ENCODE results near the gene IFI30. TPM values are rescaled to one million over a fixed set of nuclear protein-coding genes. Genes with fewer than 3 reads are reported as not detected.

The IFI30 gene
- total and polyA plus RNA-seq, 2 experiments from 2014 or later = 27.4 to 34.4 TPM

DNA sequence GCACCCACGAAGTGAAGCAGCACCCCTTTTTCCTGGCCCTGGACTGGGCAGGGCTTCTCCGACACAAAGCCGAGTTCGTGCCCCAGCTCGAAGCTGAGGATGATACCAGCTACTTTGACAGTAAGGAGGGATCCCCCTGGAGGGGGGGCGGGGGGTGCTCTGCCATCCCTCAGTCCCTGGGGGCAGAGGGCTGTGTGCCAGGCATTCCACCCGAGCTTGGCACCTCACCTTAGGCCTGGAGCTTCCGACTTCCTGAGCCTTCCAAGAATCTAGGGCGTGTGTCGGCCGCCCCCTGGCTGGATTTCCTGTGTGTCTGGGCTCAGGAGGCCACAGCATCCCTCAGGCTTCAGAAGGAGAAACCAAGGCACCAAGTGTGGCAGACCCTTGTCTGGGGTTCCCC is 36.4 kb upstream of the IFI30 start:
- no peaks in the 10 kb centered on the region for H3K9me2 ChIP-seq (ENCODE audit: insufficient read depth)
- Mint-ChIP-seq H3K36me3 (ENCODE audit: low read depth) (peaks cover 30% of the 10 kb centered on the region), H3K9me3 (no peaks in the 10 kb centered on the region; the same call in 2 of the 3 replicates), H3K4me1 (no peaks in the 10 kb centered on the region), H3K4me3 (no peak overlapping the region), H3K27me3 (ENCODE audit: insufficient read depth, low read depth, poor library complexity) (peaks cover 4% of the 10 kb centered on the region), H3K27ac (no peak overlapping the region)
- peaks cover 6% of the 10 kb centered on the region; the same call in 1 of the 2 replicates for H3K36me3 ChIP-seq (ENCODE audit: insufficient read depth)
- no peaks in the 10 kb centered on the region for H3F3A ChIP-seq (replicated peaks; ENCODE audit: low read depth)
- ATAC-seq (no peak), DNase-seq (ENCODE audit: low spot score) (no peak)
- H3K4me1 ChIP-seq (ENCODE audit: insufficient read depth) = no peaks in the 10 kb centered on the region
- H3K4me2 ChIP-seq = no peak overlapping the region
- H2AFZ ChIP-seq = no peak overlapping the region
- H3K27ac ChIP-seq (ENCODE audit: low read depth) = no peak overlapping the region
- no peaks in the 10 kb centered on the region for H3K27me3 ChIP-seq (ENCODE audit: insufficient read depth)
- H4K20me1 ChIP-seq (replicated peaks; ENCODE audit: insufficient read depth) = peaks cover 8% of the 10 kb centered on the region; the same call in 1 of the 2 replicates
- H3K4me3 ChIP-seq = no peak overlapping the region
- H3K79me2 ChIP-seq (replicated peaks; ENCODE audit: insufficient read depth) = no peaks in the 10 kb centered on the region
- TF ChIP-seq ZNF114 (CRISPR knock-in tag; IDR thresholded peaks at IDR 0.05) = no peak
- no peak for TF ChIP-seq ZNF331 (CRISPR knock-in tag; IDR thresholded peaks at IDR 0.05; ENCODE audit: low read depth)
- no peak for TF ChIP-seq EZH2 (IDR thresholded peaks at IDR 0.05; ENCODE audit: low read depth, unreplicated experiment)
- no peak for TF ChIP-seq CTCF (conservative IDR thresholded peaks at IDR 0.05; ENCODE audit: low read depth in 2 of 2)
- TF ChIP-seq, protein P1, sequence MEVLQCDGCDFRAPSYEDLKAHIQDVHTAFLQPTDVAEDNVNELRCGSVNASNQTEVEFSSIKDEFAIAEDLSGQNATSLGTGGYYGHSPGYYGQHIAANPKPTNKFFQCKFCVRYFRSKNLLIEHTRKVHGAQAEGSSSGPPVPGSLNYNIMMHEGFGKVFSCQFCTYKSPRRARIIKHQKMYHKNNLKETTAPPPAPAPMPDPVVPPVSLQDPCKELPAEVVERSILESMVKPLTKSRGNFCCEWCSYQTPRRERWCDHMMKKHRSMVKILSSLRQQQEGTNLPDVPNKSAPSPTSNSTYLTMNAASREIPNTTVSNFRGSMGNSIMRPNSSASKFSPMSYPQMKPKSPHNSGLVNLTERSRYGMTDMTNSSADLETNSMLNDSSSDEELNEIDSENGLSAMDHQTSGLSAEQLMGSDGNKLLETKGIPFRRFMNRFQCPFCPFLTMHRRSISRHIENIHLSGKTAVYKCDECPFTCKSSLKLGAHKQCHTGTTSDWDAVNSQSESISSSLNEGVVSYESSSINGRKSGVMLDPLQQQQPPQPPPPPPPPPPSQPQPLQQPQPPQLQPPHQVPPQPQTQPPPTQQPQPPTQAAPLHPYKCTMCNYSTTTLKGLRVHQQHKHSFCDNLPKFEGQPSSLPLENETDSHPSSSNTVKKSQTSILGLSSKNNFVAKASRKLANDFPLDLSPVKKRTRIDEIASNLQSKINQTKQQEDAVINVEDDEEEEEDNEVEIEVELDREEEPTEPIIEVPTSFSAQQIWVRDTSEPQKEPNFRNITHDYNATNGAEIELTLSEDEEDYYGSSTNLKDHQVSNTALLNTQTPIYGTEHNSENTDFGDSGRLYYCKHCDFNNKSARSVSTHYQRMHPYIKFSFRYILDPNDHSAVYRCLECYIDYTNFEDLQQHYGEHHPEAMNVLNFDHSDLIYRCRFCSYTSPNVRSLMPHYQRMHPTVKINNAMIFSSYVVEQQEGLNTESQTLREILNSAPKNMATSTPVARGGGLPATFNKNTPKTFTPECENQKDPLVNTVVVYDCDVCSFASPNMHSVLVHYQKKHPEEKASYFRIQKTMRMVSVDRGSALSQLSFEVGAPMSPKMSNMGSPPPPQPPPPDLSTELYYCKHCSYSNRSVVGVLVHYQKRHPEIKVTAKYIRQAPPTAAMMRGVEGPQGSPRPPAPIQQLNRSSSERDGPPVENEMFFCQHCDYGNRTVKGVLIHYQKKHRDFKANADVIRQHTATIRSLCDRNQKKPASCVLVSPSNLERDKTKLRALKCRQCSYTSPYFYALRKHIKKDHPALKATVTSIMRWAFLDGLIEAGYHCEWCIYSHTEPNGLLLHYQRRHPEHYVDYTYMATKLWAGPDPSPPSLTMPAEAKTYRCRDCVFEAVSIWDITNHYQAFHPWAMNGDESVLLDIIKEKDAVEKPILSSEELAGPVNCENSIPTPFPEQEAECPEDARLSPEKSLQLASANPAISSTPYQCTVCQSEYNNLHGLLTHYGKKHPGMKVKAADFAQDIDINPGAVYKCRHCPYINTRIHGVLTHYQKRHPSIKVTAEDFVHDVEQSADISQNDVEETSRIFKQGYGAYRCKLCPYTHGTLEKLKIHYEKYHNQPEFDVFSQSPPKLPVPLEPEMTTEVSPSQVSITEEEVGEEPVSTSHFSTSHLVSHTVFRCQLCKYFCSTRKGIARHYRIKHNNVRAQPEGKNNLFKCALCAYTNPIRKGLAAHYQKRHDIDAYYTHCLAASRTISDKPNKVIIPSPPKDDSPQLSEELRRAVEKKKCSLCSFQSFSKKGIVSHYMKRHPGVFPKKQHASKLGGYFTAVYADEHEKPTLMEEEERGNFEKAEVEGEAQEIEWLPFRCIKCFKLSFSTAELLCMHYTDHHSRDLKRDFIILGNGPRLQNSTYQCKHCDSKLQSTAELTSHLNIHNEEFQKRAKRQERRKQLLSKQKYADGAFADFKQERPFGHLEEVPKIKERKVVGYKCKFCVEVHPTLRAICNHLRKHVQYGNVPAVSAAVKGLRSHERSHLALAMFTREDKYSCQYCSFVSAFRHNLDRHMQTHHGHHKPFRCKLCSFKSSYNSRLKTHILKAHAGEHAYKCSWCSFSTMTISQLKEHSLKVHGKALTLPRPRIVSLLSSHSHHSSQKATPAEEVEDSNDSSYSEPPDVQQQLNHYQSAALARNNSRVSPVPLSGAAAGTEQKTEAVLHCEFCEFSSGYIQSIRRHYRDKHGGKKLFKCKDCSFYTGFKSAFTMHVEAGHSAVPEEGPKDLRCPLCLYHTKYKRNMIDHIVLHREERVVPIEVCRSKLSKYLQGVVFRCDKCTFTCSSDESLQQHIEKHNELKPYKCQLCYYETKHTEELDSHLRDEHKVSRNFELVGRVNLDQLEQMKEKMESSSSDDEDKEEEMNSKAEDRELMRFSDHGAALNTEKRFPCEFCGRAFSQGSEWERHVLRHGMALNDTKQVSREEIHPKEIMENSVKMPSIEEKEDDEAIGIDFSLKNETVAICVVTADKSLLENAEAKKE (CRISPR knock-in tag; IDR thresholded peaks at IDR 0.05) = no peak
- no peak for TF ChIP-seq POLR2AphosphoS5 (IDR thresholded peaks at IDR 0.05; ENCODE audit: low read depth)

Data from GM23338 (cell line).